GM21619 (cell line): ENCODE measurements around the gene SLC25A42.

Experiments
- ATAC-seq: cut with Tn5 transposase; IDR thresholded peaks from one replicate; pipeline ENCODE4 v1.9.1; 2021; ENCODE audit not compliant: unreplicated experiment

SLC25A42 gene

GRCh38 chr19:19067276-19068072 lies 3.7 kb downstream of the SLC25A42 start:
- no peak for ATAC-seq

GRCh38 chr19:19068659-19069654 lies 5.2 kb downstream of the SLC25A42 start:
- no peak for ATAC-seq

DNA sequence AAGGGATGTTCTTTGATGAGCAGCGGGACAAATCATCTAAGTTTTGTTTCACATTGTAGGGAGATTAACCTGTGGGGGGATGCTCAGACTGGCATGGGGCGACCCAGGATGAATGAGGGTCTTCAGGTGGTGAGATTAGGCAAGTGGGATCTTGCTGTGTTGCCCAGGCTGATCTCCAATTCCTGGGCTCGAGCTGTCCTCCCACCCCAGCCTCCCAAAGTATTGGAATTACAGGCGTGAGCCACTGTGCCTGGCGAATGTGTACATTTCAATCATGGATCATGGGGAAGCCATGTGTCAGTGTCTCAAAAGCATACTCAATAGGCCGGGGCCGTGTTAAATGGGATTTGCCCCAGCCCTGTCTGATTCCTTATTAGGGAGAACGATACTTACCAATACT lies 8.1 kb downstream of the SLC25A42 start:
- ATAC-seq: no peak

GRCh38 chr19:19074196-19074882 lies 10.5 kb downstream of the SLC25A42 start:
- ATAC-seq: no peak

DNA sequence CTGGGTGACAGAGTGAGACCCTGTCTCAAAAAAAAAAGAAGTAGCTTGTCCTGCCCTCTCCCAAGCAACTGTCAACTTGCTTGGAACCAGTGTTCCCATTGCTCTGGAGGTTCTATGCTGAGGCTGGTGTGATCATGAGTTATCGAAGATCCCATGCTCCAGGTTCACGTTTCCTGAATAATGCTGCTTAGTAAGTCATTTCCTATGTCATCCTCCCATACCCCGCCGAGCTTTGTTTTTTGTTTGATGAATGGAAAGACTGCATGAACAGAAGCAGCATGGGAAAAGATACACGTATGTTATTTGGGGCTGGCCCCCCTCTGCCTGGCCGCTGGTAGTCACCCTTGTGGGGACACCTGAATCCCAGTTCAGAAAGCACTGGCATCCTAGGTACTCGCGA lies 11.3 kb downstream of the SLC25A42 start:
- ATAC-seq: no peak

DNA sequence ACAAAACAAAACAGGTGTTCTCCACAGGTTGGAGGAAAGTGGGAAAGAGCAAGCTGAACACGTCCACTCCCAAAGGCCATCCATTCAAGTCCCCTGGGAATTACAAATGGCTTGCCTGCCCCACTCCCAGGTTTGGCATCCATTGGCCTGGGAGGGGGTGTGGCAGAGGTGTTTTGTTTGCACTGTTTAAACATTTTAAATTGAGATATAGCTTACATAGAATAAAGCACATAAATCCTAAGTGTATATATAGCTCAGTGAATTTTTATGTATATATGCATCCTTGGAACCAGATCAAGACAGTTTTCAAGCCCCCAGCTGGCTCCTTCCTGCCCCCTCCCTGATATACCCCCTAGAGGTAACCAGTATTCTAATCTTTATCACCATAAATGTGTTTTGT lies 12.7 kb downstream of the SLC25A42 start:
- no peak for ATAC-seq

- no peak for ATAC-seq
Observed at GRCh38 chr19:19077103-19077502, 13.3 kb downstream of the SLC25A42 start.

DNA sequence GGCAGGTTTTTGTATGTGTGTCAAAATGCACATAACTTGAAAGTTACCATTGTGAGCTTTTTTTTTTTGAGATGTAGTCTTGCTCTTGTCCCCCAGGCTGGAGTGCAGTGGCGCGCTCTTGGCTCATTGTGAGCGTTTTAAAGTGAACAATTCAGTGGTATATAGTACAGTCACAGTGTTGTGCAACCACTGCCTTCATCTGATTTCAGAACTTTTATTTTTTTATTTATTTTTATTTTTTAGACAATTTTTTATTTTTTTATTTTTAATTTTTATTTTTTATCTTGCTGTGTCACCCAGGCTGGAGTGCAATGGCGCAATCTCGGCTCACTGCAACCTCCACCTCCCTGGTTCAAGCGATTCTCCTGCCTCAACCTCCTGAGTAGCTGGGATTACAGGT lies 15.0 kb downstream of the SLC25A42 start:
- no peak for ATAC-seq

DNA sequence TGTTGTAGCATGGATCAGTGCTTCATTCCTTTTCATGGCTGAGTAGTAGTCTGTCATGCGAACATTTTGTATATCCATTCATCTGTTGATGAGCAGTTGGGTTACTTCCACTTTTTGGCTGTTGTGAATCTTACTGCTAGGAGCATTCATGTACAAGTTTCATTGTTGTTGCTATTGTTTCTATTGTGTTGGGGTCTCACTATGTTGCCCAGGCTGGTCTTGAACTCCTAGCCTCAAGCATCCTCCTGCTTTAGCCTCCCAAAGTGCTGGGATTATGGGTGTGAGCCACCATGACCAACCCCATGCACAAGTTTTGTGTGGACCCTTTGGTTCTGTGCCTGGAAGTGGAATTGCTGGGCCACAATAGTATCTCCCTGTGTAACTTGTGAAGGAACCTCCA lies 15.8 kb downstream of the SLC25A42 start:
- ATAC-seq: no peak

DNA sequence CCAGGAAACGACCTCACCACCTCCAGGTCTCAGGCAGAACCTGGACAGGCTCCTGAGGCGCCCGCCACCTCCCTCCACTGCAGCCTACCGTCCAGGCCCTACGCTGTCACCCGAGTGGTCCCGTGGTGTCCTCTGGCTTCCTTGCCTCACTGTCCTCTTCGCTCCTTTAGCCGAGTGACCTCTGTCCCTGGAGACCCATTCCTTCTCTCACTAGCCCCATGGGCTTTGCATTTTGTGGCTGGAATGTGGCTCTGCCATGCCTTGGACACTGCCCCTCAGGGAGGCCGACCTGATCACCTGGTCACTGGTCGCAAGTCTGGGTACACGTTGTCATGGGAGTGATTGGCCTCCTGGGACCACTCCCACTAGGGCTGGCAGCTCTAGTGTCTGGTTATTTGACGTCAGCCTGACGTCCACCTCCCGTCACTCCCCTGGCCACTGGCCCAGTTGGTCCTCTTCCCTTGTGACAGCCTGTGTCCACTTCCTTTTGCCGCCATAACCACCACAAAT lies 17.9 kb downstream of the SLC25A42 start:
- ATAC-seq: no peak

GRCh38 chr19:19083413-19084178 lies 19.8 kb downstream of the SLC25A42 start:
- no peak for ATAC-seq

GRCh38 chr19:19087676-19088075 lies 23.9 kb downstream of the SLC25A42 start:
- no peak for ATAC-seq

- ATAC-seq: no peak
Observed at GRCh38 chr19:19094513-19094912, 30.7 kb downstream of the SLC25A42 start.

GRCh38 chr19:19095691-19096090 lies 31.9 kb downstream of the SLC25A42 start:
- ATAC-seq: no peak

DNA sequence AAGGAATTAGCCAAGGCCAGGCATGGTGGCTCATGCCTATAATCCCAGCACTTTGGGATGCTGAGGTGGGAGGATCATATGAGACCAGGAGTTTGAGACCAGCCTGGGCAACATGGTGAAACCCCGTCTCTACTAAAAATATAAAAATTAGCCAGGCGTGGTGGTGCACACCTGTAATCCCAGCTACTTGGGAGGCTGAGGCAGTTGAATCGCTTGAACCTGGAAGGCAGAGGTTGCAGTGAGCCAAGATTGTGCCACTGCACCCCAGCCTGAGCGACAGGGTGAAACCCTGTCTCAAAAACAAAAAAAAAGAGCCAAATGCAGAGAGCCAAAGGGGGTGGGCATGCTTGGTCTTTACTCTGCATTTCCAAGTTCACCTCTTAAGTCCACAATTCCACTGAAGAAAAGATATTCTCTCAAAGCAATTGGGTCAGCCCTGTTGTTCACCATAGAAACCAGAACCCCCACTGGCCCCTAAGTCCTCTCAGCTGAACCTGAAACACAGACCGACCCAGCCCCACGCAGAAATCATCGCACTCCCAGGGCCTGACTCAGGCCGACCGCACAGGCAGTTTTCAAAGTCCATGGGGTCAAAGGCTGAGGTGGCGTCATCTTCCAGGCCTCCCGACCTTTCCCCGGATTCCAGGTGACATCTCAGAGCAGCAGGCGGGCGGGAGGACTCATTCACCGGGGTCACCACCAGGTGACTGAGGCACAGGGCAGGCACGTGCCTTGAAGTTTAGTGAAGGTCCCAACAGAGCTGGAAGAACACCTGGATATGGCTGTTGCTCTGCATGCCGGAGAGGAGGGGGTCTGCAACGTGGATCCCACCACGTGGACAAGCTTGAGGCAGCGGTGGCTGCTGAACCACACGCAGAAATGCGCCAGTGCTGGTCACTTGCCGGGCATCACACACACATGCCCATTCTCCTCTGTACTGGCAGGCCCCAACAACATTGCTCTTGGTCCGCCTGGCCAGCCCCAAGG lies 33.1 kb downstream of the SLC25A42 start:
- ATAC-seq: no peak

DNA sequence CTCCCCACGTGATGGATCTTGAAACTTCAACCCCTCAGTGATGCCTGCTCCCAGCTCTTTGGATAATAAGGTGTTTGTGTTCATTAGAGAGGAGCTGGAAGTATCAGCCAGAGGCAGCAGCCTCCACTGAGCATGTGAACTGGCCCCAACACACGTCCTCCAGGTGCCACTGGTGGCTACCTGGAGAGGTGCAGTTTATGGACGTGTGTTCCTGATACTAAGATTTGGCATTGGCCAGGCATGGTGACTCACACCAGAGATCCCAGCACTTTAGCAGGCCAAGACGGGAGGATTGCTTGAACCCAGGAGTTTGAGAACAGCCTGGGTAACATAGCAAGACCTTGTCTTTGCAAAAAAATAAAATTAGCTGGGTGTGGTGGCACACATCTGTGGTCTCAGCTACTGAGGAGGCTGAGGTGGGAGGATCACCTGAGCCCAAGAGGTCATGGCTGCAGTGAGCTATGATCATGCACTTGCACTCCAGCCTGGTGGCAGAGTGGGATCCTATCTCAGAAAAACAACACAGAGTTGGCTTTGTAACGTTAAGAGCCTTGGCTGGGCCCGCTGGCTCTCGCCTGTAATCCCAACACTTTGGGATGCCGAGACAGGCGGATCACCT lies 34.4 kb downstream of the SLC25A42 start:
- ATAC-seq: no peak

- ATAC-seq: no peak
Observed at GRCh38 chr19:19098703-19099632, 35.2 kb downstream of the SLC25A42 start.

DNA sequence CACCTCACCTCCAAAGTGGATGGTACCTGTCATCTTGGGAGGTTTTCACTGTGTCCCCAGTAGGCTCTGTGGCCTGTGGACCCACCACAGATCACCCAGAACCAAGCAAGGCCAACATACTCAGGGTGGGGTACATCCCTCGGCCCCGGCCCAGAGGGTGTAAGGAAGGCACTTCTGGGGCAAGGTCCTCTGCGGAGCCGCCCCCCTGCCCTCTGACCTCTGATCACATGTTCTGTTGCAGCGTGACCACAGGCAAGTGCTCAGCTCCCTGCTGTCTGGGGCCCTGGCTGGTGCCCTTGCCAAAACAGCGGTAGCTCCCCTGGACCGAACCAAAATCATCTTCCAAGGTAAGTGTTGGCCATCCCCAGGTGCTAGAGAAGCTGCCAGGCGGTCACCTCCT lies 37.7 kb downstream of the SLC25A42 start:
- no peak for ATAC-seq
